GM12878 (cell line): Measurements from ENCODE around the gene ETV4. TPM values are rescaled to one million over a fixed set of nuclear protein-coding genes. Genes with fewer than 3 reads are reported as not detected.

Experiments used
- ATAC-seq: fragments of 200-7000 bp; cut with Tn5 transposase; 3 replicates; pipeline ENCODE4 v1.9.1; 2020; ENCODE audit warnings: mild to moderate bottlenecking, moderate library complexity
- BruUV-seq: library from RNA; stranded (reverse); fragments of 400-500 nt; replicated peaks from 2 replicates; lab custom pipeline; 2021; lab: Mats Ljungman, UMichigan
- CTCF ChIA-PET: fragments of 300-600 bp; sonication (Branson Sonifier 250); formaldehyde crosslinking; extraction: SDS; loops from one replicate; lab custom pipeline; 2021; ENCODE audit warnings: inconsistent platforms; lab: Yijun Ruan, JAX
- POLR2A ChIA-PET: fragments of 350-600 bp; formaldehyde crosslinking; extraction: SDS; loops from one replicate; lab custom pipeline; 2021; ENCODE audit warnings: inconsistent platforms; lab: Charles Lee
- RAD21 ChIA-PET: fragments of 300-600 bp; sonication (Branson Sonifier 250); formaldehyde crosslinking; loops from one replicate; lab custom pipeline; 2023; ENCODE audit warnings: antibody characterized with exemption; ENCODE audit not compliant: unreplicated experiment; lab: Charles Lee
- SMC1A ChIA-PET: fragments of 300-600 bp; sonication (Branson Sonifier 250); formaldehyde crosslinking; loops from one replicate; lab custom pipeline; 2023; ENCODE audit not compliant: unreplicated experiment, uncharacterized antibody; lab: Charles Lee
- DNase-seq: peaks from one replicate; pipeline ENCODE4 v3.0.0-alpha.2; 2011; ENCODE audit warnings: low read depth, low spot score
- FAIRE-seq: peaks from 3 replicates; lab custom pipeline; 2011; peaks lifted over from hg19 to GRCh38; lab: Jason Lieb, UNC
- H2AFZ ChIP-seq: 2 replicates; pipeline ENCODE4 v1.6.0; 2011; ENCODE audit warnings: low read depth, low read length, control low read depth; ENCODE audit not compliant: control insufficient read depth
- H3K27ac ChIP-seq: 2 replicates; pipeline ENCODE4 v1.5.1; 2011; ENCODE audit warnings: control low read depth; ENCODE audit not compliant: control insufficient read depth, insufficient read depth
- H3K27me3 ChIP-seq, 2 experiments: replicated peaks in 1 of 2; 2 replicates each; pipeline versions ENCODE4 v1.6.0 to v1.6.1; 2011; ENCODE audit warnings: low read length in 1 of 2; ENCODE audit not compliant: control insufficient read depth in 2 of 2, insufficient read depth in 2 of 2
- H3K36me3 ChIP-seq, 2 experiments: 2 replicates each; pipeline ENCODE4 v1.5.1; 2011; ENCODE audit warnings: low read length in 1 of 2; ENCODE audit not compliant: control insufficient read depth in 2 of 2, insufficient read depth in 2 of 2
- H3K4me1 ChIP-seq: 2 replicates; pipeline ENCODE4 v1.6.1; 2011; ENCODE audit warnings: mild to moderate bottlenecking, low read length, moderate library complexity, mixed read lengths; ENCODE audit not compliant: control insufficient read depth, insufficient read depth
- H3K4me2 ChIP-seq: 2 replicates; pipeline ENCODE4 v1.6.0; 2011; ENCODE audit warnings: control low read depth; ENCODE audit not compliant: control insufficient read depth, insufficient read depth
- H3K4me3 ChIP-seq: fragments of 200-600 bp; sonication (generic); 2 replicates; pipeline ENCODE4 v1.5.1; 2016
- H3K79me2 ChIP-seq: 2 replicates; pipeline ENCODE4 v1.6.0; 2011; ENCODE audit warnings: low read length; ENCODE audit not compliant: control insufficient read depth, insufficient read depth
- H3K9ac ChIP-seq: 2 replicates; pipeline ENCODE4 v1.8.0; 2011; ENCODE audit warnings: low read length, control low read depth, mixed read lengths; ENCODE audit not compliant: control insufficient read depth, insufficient read depth
- H3K9me3 ChIP-seq: replicated peaks from 3 replicates; pipeline ENCODE4 v1.5.1; 2011; ENCODE audit warnings: mild to moderate bottlenecking, low read length; ENCODE audit not compliant: control insufficient read depth, insufficient read depth
- H4K20me1 ChIP-seq: 2 replicates; pipeline ENCODE4 v1.6.0; 2011; ENCODE audit not compliant: control insufficient read depth, insufficient read depth
- HSF1 ChIP-seq: fragments of 150-350 bp; IDR thresholded peaks from 2 replicates; pipeline ENCODE4 v1.6.1; 2014; ENCODE audit warnings: mild to moderate bottlenecking, low read depth, low read length
- KDM1A ChIP-seq: fragments of 200-600 bp; sonication (generic); IDR thresholded peaks from 2 replicates; pipeline ENCODE4 v1.6.1; 2016; ENCODE audit warnings: borderline replicate concordance
- NR2C1 ChIP-seq: fragments of 450-650 bp; IDR thresholded peaks from 2 replicates; pipeline ENCODE4 v1.6.1; 2017; ENCODE audit warnings: antibody characterized with exemption, mild to moderate bottlenecking, moderate library complexity
- POLR2A ChIP-seq: IDR thresholded peaks from 2 replicates; pipeline ENCODE4 v1.6.1; 2011; ENCODE audit warnings: low read depth, mild to moderate bottlenecking, low read length
- POLR2AphosphoS2 ChIP-seq: IDR thresholded peaks from 2 replicates; pipeline ENCODE4 v1.6.1; 2011; ENCODE audit warnings: low read depth, mild to moderate bottlenecking, low read length, improper control_type of control experiment, moderate library complexity
- SIX5 ChIP-seq: IDR thresholded peaks from 2 replicates; pipeline ENCODE4 v1.6.1; 2011; ENCODE audit warnings: mild to moderate bottlenecking, low read depth, low read length, moderate library complexity; ENCODE audit not compliant: severe bottlenecking
- SUZ12 ChIP-seq: fragments of 200-600 bp; sonication (generic); IDR thresholded peaks from one replicate; pipeline ENCODE4 v1.6.1; 2018; ENCODE audit warnings: antibody characterized with exemption, mild to moderate bottlenecking; ENCODE audit not compliant: unreplicated experiment
- TCF3 ChIP-seq: IDR thresholded peaks from 2 replicates; pipeline ENCODE4 v1.6.1; 2012; ENCODE audit warnings: low read depth, mild to moderate bottlenecking, low read length, borderline replicate concordance; ENCODE audit not compliant: insufficient read depth
- YY1 ChIP-seq: IDR thresholded peaks from 2 replicates; pipeline ENCODE4 v1.6.1; 2011; ENCODE audit warnings: low read depth, mild to moderate bottlenecking, low read length
- WGBS: methylation state at CpG from one replicate; pipeline ENCODE4 v1.1.6; 2016; ENCODE audit warnings: low lambda C conversion rate; ENCODE audit not compliant: insufficient replicate concordance, insufficient coverage; ENCODE audit errors: missing lambda C conversion rate; 5-methylcytosine and 5-hydroxymethylcytosine counted together
- in situ Hi-C: fragments of 300-500 bp; cut with MboI; formaldehyde crosslinking; loops from 9 replicates; pipeline ENCODE4 v1.14.3; 2018; ENCODE audit warnings: mixed read lengths
- intact Hi-C: fragments of 100-400 bp; cut with micrococcal nuclease; formaldehyde crosslinking; loops from one replicate; pipeline ENCODE4 v1.14.2; 2022; ENCODE audit not compliant: unreplicated experiment
- polyA plus RNA-seq, 11 experiments: library from polyadenylated mRNA; depleted of rRNA in 4 of 11; unstranded in 6 of 11; stranded (reverse) in 5 of 11; fragments of >200 nt; fragmentation: Nextera tagmentation in 4 of 11; fragmentation: Illumina TruSeq in 1 of 11; extraction: Ambion mirVana in 4 of 11; extraction: Trizol in 1 of 11; gene quantifications; 1 replicate in 1 of 11; 2 replicates in 10 of 11; pipeline versions ENCODE4 v1.2.1 to v1.2.3, GENCODE V29; 2011 to 2016; ENCODE audit warnings: inconsistent platforms in 2 of 11, missing spikeins in 2 of 11, low read depth in 1 of 11
- total RNA-seq, 4 experiments: library from RNA; depleted of rRNA in 3 of 4; stranded (reverse); fragments of >200 nt in 3 of 4; fragmentation: Illumina TruSeq in 1 of 4; extraction: Trizol in 1 of 4; gene quantifications; 2 replicates each; pipeline versions ENCODE4 v1.2.1 to v1.2.3, GENCODE V29; 2013 to 2021

ETV4 gene
- total and polyA plus RNA-seq, 10 of the 15 experiments (the other 5 are each of a cell fraction or from before 2014, with no cell fraction given) = 0.19 to 14.5 (median 1.8) TPM

- Histone ChIP-seq H2AFZ (no peak overlapping the region), H3K79me2 (no peaks in the 10 kb centered on the region), H3K27ac (no peak overlapping the region), H3K4me2 (no peak overlapping the region), H3K4me3 (no peak overlapping the region), H3K9ac (no peak overlapping the region), H3K9me3 (no peaks in the 10 kb centered on the region), H3K4me1 (peaks cover 3% of the 10 kb centered on the region; the same call in 1 of the 2 replicates), H4K20me1 (peaks cover 2% of the 10 kb centered on the region; the same call in 1 of the 2 replicates), H3K36me3 (no peaks in the 10 kb centered on the region), H3K27me3 (peaks cover 0 to 4% of the 10 kb centered on the region in 2 experiments; a peak in 2 of 4 replicates)
- WGBS = 65% methylated on average over 4 of the region's 4 CpGs
- BruUV-seq = no TSS peak
- intact Hi-C loops = no loop called here
- in situ Hi-C loops = no loop called here
- FAIRE-seq = no peak
- SMC1A ChIA-PET = interaction anchor here (0.7 to 1.6 kb wide), 13 partner anchors 12 to 149 kb away, joined by 3 to 7 read pairs (median 3); no protein-coding TSS in a partner anchor
- no peak for TF ChIP-seq NR2C1
- TF ChIP-seq TCF3 = no peak
- CTCF ChIA-PET = interaction anchor here (0.9 to 1.9 kb wide), 13 partner anchors 10 to 223 kb away, joined by 3 to 8 read pairs (median 4); partner anchors contain the start of gene DHX8
- no peak for ATAC-seq
- DNase-seq = no peak
- RAD21 ChIA-PET = interaction anchor here (1.0 to 1.4 kb wide), 4 partner anchors 25 to 130 kb away, joined by 3 to 7 read pairs (median 5); no protein-coding TSS in a partner anchor
- POLR2A ChIA-PET = interaction anchor here (1.3 kb wide), 1 partner anchor 27 kb away, joined by 3 read pairs; no protein-coding TSS in a partner anchor
These were observed 2.8 kb downstream of the ETV4 start for GRCh38 chr17:43543300-43543699.

GRCh38 chr17:43542859-43543258, 3.3 kb downstream of the ETV4 start:
- Histone ChIP-seq H3K36me3 (no peaks in the 10 kb centered on the region), H3K4me1 (peaks cover 3% of the 10 kb centered on the region; the same call in 1 of the 2 replicates), H3K79me2 (no peaks in the 10 kb centered on the region), H3K27ac (no peak overlapping the region), H3K9me3 (no peaks in the 10 kb centered on the region), H4K20me1 (peaks cover 2% of the 10 kb centered on the region; the same call in 1 of the 2 replicates), H3K4me2 (no peak overlapping the region), H3K27me3 (peaks cover 0 to 4% of the 10 kb centered on the region in 2 experiments; a peak in 2 of 4 replicates), H3K9ac (no peak overlapping the region), H2AFZ (no peak overlapping the region), H3K4me3 (no peak overlapping the region)
- no peak for DNase-seq
- in situ Hi-C loops (no loop called here), intact Hi-C loops (no loop called here)
- no peak for TF ChIP-seq POLR2AphosphoS2
- no peak for TF ChIP-seq HSF1
- no peak for TF ChIP-seq KDM1A
- no peak for TF ChIP-seq SUZ12
- TF ChIP-seq YY1 = no peak
- no peak for TF ChIP-seq SIX5
- TF ChIP-seq POLR2A = no peak
- SMC1A ChIA-PET = interaction anchor here (0.7 to 1.6 kb wide), 8 partner anchors 13 to 149 kb away, joined by 3 to 5 read pairs (median 4); no protein-coding TSS in a partner anchor
- CTCF ChIA-PET = interaction anchor here (0.9 to 1.9 kb wide), 9 partner anchors 10 to 149 kb away, joined by 3 to 8 read pairs (median 5); partner anchors contain the start of gene DHX8
- WGBS = 79% methylated on average over 8 of the region's 8 CpGs
- no peak for FAIRE-seq
- POLR2A ChIA-PET = interaction anchor here (1.3 kb wide), 1 partner anchor 28 kb away, joined by 3 read pairs; no protein-coding TSS in a partner anchor
- RAD21 ChIA-PET = interaction anchor here (1.3 to 1.4 kb wide), 3 partner anchors 30 to 131 kb away, joined by 3 to 7 read pairs (median 6); no protein-coding TSS in a partner anchor
- BruUV-seq = no TSS peak
- ATAC-seq = no peak
